OCI-LY3 (cell line): ENCODE measurements around the gene GOLGA8J.

Experiments used
- EZH2phosphoT487 ChIP-seq: fragments of 200-600 bp; shearing (Covaris generic); IDR thresholded peaks from 2 replicates; pipeline ENCODE4 v1.6.1; 2018; ENCODE audit warnings: antibody characterized with exemption, mixed run types, low read depth
- TF ChIP-seq, protein P1 (sequence below): fragments of 200-600, 300-600 bp; sonication (generic); IDR thresholded peaks from 2 replicates; pipeline ENCODE4 v1.5.1; 2014; ENCODE audit warnings: antibody characterized with exemption, low read length, low read depth

DNA sequence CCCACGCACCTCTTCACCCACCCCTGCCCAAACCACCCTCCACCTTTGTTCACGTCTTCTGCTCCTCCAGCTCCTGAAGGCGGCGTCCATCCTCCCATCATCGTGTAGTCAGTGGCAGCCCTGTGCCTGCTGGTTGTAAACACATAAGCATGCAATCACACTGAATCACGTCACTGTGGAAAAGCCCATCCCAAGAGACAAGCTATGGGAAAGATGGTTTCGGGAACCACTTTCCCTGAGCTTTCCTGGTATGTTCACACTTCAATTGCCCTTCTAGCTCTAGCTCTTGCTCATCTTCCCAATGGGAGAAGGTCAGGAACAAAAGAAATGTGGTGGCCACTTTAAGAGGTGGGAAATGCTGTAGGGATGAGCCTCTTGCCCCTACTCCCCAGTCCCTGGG lies 14.4 kb upstream of the GOLGA8J start:
- TF ChIP-seq, protein P1, sequence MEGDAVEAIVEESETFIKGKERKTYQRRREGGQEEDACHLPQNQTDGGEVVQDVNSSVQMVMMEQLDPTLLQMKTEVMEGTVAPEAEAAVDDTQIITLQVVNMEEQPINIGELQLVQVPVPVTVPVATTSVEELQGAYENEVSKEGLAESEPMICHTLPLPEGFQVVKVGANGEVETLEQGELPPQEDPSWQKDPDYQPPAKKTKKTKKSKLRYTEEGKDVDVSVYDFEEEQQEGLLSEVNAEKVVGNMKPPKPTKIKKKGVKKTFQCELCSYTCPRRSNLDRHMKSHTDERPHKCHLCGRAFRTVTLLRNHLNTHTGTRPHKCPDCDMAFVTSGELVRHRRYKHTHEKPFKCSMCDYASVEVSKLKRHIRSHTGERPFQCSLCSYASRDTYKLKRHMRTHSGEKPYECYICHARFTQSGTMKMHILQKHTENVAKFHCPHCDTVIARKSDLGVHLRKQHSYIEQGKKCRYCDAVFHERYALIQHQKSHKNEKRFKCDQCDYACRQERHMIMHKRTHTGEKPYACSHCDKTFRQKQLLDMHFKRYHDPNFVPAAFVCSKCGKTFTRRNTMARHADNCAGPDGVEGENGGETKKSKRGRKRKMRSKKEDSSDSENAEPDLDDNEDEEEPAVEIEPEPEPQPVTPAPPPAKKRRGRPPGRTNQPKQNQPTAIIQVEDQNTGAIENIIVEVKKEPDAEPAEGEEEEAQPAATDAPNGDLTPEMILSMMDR = no peak
- TF ChIP-seq EZH2phosphoT487 = no peak
